Stimulated activated CD8-positive, alpha-beta memory T cell treated with anti-CD3 and anti-CD28 coated beads, Interleukin-4, amount 100 ng/mL, for 24 hours (primary cell): ENCODE results near the gene LTBP2.

Source experiments
- DNase-seq: peaks from one replicate; pipeline ENCODE4 v3.0.0-alpha.2; 2020; ENCODE audit warnings: low read depth

LTBP2 gene

GRCh38 chr14:74571901-74572725, 39.9 kb downstream of the LTBP2 start:
- no peak for DNase-seq

GRCh38 chr14:74571441-74571841, 40.6 kb downstream of the LTBP2 start:
- no peak for DNase-seq

GRCh38 chr14:74570696-74571095, 41.3 kb downstream of the LTBP2 start:
- no peak for DNase-seq

GRCh38 chr14:74569806-74570591, 42.0 kb downstream of the LTBP2 start:
- DNase-seq: no peak

- DNase-seq: no peak
Observed at GRCh38 chr14:74569387-74569786, 42.6 kb downstream of the LTBP2 start.

- DNase-seq: no peak
Observed at GRCh38 chr14:74568911-74569310, 43.1 kb downstream of the LTBP2 start.

- no peak for DNase-seq
Observed at GRCh38 chr14:74568380-74568649, 43.7 kb downstream of the LTBP2 start.

- no peak for DNase-seq
Observed at GRCh38 chr14:74567646-74568379, 44.2 kb downstream of the LTBP2 start.

GRCh38 chr14:74567219-74567618, 44.8 kb downstream of the LTBP2 start:
- no peak for DNase-seq

GRCh38 chr14:74566174-74567141, 45.6 kb downstream of the LTBP2 start:
- no peak for DNase-seq

- DNase-seq: no peak
Observed at GRCh38 chr14:74563586-74564159, 48.4 kb downstream of the LTBP2 start.

GRCh38 chr14:74563233-74563585, 48.8 kb downstream of the LTBP2 start:
- no peak for DNase-seq

GRCh38 chr14:74562515-74563232, 49.4 kb downstream of the LTBP2 start:
- no peak for DNase-seq

GRCh38 chr14:74558655-74559054, 53.4 kb downstream of the LTBP2 start:
- no peak for DNase-seq

- no peak for DNase-seq
Observed at GRCh38 chr14:74557691-74558090, 54.3 kb downstream of the LTBP2 start.

GRCh38 chr14:74555476-74556050, 56.5 kb downstream of the LTBP2 start:
- DNase-seq: no peak

- no peak for DNase-seq
Observed at GRCh38 chr14:74554742-74555362, 57.2 kb downstream of the LTBP2 start.

- no peak for DNase-seq
Observed at GRCh38 chr14:74552623-74553022, 59.4 kb downstream of the LTBP2 start.

- DNase-seq: no peak
Observed at GRCh38 chr14:74551431-74552371, 60.3 kb downstream of the LTBP2 start.
